ENCODE data around the gene TMPRSS13. TPM values are rescaled to one million over a fixed set of nuclear protein-coding genes. Genes with fewer than 3 reads are reported as not detected.

Gene TMPRSS13
- total RNA-seq, 2 donors from 2014 or later = 1.2 to 14.7 TPM

DNA sequence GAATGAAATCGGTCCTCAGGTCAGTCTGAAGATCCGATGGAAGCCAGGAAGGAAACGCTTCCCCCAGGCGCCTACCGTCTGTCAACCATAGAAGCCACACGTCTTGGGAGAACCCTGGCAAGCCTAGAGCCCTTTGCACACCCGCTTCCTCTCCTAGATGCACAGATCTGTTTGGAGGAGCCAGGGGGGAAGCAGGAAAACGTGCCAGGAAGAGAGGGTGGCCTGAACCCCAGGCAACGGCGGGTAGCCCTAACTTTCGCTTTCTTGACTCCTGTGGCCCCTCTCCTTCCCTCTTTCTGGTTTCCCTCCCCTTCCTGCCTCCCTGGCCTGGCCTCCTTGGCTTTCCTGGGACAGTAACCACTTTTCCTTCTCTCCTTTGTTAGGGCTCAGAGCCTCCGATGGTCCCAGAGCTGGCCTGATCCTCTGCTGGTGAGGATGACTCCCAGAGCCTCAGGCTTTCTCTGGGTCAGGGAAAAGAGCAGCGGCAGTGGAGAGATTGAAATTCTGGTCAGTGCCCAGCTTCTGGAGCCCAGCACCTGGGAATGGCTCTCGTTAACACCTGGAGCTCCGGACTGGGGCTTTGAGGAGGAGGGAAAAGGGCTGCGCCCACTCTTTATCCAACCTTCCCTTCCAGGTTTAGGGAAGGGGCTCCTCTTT lies 54.8 kb downstream of the TMPRSS13 start:
- Histone ChIP-seq H3K4me3 (no peak overlapping the region), H3K9me3 (no peaks in the 10 kb centered on the region), H3K36me3 (no peaks in the 10 kb centered on the region), H3K27ac (peak overlapping the region; percentile 24 to 58), H3K27me3 (replicated peaks; ENCODE audit: insufficient read depth) (no peaks in the 10 kb centered on the region), H3K4me1 (replicated peaks) (no peaks in the 10 kb centered on the region)
- intact Hi-C loops (cut with DNase I) = no loop called here
- DNase-seq (ENCODE audit: low spot score) = no peak
- TF ChIP-seq CTCF (IDR thresholded peaks at IDR 0.05) = no peak
- TF ChIP-seq POLR2AphosphoS5 (IDR thresholded peaks at IDR 0.05) = no peak
- no peak for TF ChIP-seq POLR2A (IDR thresholded peaks at IDR 0.05)
- WGBS = 35% methylated on average over 16 of the region's 16 CpGs

DNA sequence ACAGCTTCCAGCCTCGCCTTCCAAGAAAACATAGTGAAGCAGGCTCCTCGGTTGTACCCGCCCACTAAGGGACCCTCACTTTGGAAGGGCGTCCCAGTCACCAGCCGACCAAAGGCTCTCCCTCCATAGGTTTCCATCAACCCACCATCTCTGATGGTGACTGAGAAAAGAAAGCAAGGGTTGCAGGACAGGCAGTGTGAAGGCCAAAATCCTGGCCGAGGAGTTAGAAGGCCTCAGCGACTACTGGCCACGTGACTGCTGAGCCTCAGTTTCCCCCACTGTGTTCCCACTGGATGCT lies 55.4 kb downstream of the TMPRSS13 start:
- H3K27me3 ChIP-seq (replicated peaks; ENCODE audit: insufficient read depth) = no peaks in the 10 kb centered on the region
- no peak for TF ChIP-seq POLR2A (IDR thresholded peaks at IDR 0.05)
- no peak for TF ChIP-seq POLR2AphosphoS5 (IDR thresholded peaks at IDR 0.05)
- intact Hi-C loops (cut with DNase I) = no loop called here
- peak overlapping the region; percentile 24 to 58 for H3K27ac ChIP-seq
- DNase-seq (ENCODE audit: low spot score) = no peak
- H3K4me1 ChIP-seq (replicated peaks) = no peaks in the 10 kb centered on the region
- H3K9me3 ChIP-seq = no peaks in the 10 kb centered on the region
- 80% methylated on average over 8 of the region's 8 CpGs for WGBS
- no peak overlapping the region for H3K4me3 ChIP-seq
- no peaks in the 10 kb centered on the region for H3K36me3 ChIP-seq

- H3K9me3 ChIP-seq = no peaks in the 10 kb centered on the region
- H3K27ac ChIP-seq = peak overlapping the region; percentile 24 to 58
- TF ChIP-seq CTCF (IDR thresholded peaks at IDR 0.05) = no peak
- no peak for TF ChIP-seq POLR2AphosphoS5 (IDR thresholded peaks at IDR 0.05)
- TF ChIP-seq POLR2A (IDR thresholded peaks at IDR 0.05) = no peak
- no peak overlapping the region for H3K4me3 ChIP-seq
- no peaks in the 10 kb centered on the region for H3K36me3 ChIP-seq
- WGBS = 87% methylated on average over 15 of the region's 15 CpGs
- intact Hi-C loops (cut with DNase I) = no loop called here
- no peaks in the 10 kb centered on the region for H3K27me3 ChIP-seq (replicated peaks; ENCODE audit: insufficient read depth)
- H3K4me1 ChIP-seq (replicated peaks) = no peaks in the 10 kb centered on the region
- no peak for DNase-seq (ENCODE audit: low spot score)
Measured at GRCh38 chr11:117872975-117873827, 56.0 kb downstream of the TMPRSS13 start.

GRCh38 chr11:117872420-117872961 lies 56.7 kb downstream of the TMPRSS13 start:
- 49% methylated on average over 12 of the region's 12 CpGs for WGBS
- TF ChIP-seq POLR2A (IDR thresholded peaks at IDR 0.05) (no peak), CTCF (IDR thresholded peaks at IDR 0.05) (no peak), POLR2AphosphoS5 (IDR thresholded peaks at IDR 0.05) (no peak)
- H3K9me3 ChIP-seq = no peaks in the 10 kb centered on the region
- DNase-seq (ENCODE audit: low spot score) = no peak
- no peak overlapping the region for H3K4me3 ChIP-seq
- H3K27ac ChIP-seq = peak overlapping the region; percentile 42 to 58
- intact Hi-C loops (cut with DNase I) = no loop called here
- H3K36me3 ChIP-seq = no peaks in the 10 kb centered on the region
- H3K4me1 ChIP-seq (replicated peaks) = no peaks in the 10 kb centered on the region
- H3K27me3 ChIP-seq (replicated peaks; ENCODE audit: insufficient read depth) = no peaks in the 10 kb centered on the region

DNA sequence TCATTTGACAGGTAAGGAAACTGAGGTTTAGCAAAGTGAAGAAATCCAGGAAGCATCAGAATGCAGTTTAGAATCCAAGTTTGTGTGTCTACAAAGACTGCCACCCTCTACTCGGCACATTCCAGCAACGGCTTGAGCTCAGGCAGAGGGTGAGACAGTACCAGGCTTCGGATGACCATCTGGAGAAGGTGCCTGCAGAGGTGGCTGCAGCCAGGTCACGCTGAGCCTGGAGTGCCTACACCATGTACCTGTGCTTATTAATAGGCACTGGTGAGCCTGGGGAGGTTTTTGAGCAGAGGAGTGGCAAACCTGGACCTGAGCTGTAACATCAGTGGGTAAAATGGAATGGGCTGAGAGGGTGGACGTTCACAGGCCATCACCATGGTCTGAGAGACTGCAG lies 57.4 kb downstream of the TMPRSS13 start:
- intact Hi-C loops (cut with DNase I) = no loop called here
- Histone ChIP-seq H3K36me3 (no peaks in the 10 kb centered on the region), H3K4me1 (replicated peaks) (no peaks in the 10 kb centered on the region), H3K4me3 (no peak overlapping the region), H3K27me3 (replicated peaks; ENCODE audit: insufficient read depth) (no peaks in the 10 kb centered on the region), H3K27ac (peak overlapping the region; percentile 42), H3K9me3 (no peaks in the 10 kb centered on the region)
- no peak for DNase-seq (ENCODE audit: low spot score)
- WGBS = 70% methylated on average over 5 of the region's 5 CpGs
- TF ChIP-seq POLR2A (IDR thresholded peaks at IDR 0.05) = no peak
- TF ChIP-seq CTCF (IDR thresholded peaks at IDR 0.05) = no peak
